Non-pigmented ciliary epithelial cell (primary cell): ENCODE measurements around the gene SLC7A6.

Experiments used
- DNase-seq: peaks from one replicate; pipeline ENCODE4 v3.0.0-alpha.2; 2010; ENCODE audit warnings: low read depth

The SLC7A6 gene

GRCh38 chr16:68264128-68265077 lies at the start of gene SLC7A6:
TSS of gene SLC7A6 (plus strand) at chr16:68264526. CDS start at chr16:68274727, 10,201 bp downstream.
- DNase-seq: peak; percentile 42

GRCh38 chr16:68214726-68215125 lies 49.6 kb upstream of the SLC7A6 start:
- DNase-seq: no peak

DNA sequence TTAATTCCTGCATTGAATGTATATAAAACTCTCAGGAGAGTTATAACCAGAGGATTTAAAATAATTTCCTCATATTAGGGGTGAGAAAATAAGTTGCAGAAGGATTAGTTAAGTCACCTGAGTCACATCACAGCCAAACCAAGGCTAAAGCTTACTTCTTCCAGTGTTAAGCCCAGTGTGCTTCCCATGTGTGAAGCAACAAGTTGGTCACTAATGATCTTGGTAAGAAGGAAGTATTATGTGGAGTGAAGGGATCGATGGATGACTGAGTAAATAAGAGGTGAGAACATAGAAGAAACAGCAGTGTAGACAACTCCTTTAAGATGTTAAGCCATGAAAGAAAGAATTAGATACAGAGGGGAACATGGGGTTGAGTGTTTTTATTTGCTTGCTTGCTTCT lies 49.0 kb upstream of the SLC7A6 start:
- DNase-seq: no peak

DNA sequence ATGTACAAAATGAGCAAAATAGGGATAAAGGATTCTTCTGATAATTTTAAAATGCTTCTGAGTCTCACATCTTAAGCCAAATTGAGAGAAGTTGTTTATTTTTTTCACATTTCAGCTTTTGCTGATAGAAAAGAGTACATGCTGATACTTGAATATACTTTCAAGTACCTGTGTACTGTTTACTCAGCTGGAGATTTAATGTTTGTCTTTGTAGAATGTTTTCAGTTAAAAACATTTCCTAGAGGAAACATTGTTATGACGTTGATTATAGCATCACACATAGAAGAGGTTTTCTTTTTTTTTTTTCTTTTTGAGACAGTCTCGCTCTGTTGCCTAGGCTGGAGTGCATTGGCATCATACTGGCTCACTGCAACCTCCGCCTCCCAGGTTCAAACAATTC lies 48.1 kb upstream of the SLC7A6 start:
- no peak for DNase-seq

GRCh38 chr16:68217506-68217905 lies 46.8 kb upstream of the SLC7A6 start:
- no peak for DNase-seq

- no peak for DNase-seq
Observed at GRCh38 chr16:68219725-68220351, 44.5 kb upstream of the SLC7A6 start.

- no peak for DNase-seq
Observed at GRCh38 chr16:68223072-68223471, 41.3 kb upstream of the SLC7A6 start.

GRCh38 chr16:68226116-68226515 lies 38.2 kb upstream of the SLC7A6 start:
- DNase-seq: no peak

GRCh38 chr16:68227183-68227793 lies 37.0 kb upstream of the SLC7A6 start:
- DNase-seq: no peak

DNA sequence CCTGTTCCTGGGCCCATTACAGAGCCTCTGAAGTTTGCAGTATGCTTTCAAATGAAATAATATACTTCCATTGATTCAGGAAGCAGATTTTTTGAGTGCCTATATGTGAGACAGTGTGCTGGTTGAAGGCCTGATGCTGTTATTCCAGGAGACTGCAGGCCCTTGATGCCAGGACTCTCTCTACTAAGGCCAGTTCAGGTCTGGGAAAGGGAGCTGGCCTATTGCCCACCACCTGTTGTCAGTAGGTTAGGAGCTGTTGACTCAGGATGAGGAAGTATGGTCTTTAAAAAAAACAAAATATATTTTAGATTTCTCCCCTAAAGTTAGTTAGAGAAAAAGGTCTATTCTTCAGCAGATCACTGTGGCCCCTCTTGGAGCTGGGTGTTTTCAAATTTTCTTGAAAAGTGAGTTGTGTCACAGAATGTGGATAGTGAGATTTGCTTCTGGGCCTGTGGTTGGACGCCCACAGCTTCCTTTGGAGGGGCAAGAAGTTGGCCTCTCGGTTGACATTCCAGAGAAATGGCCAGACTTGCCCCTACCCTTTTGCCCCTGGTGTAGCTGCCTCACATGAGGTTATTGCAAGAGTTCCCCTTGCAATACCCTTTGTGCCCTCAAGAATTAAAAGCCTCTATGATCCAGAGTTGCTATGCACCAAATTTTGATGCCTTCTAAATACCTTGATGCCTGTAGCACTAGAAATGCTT lies 36.3 kb upstream of the SLC7A6 start:
- DNase-seq: no peak

GRCh38 chr16:68228652-68229051 lies 35.7 kb upstream of the SLC7A6 start:
- DNase-seq: no peak

GRCh38 chr16:68229431-68230175 lies 34.7 kb upstream of the SLC7A6 start:
- DNase-seq: no peak

- DNase-seq: no peak
Observed at GRCh38 chr16:68230176-68230571, 34.2 kb upstream of the SLC7A6 start.

DNA sequence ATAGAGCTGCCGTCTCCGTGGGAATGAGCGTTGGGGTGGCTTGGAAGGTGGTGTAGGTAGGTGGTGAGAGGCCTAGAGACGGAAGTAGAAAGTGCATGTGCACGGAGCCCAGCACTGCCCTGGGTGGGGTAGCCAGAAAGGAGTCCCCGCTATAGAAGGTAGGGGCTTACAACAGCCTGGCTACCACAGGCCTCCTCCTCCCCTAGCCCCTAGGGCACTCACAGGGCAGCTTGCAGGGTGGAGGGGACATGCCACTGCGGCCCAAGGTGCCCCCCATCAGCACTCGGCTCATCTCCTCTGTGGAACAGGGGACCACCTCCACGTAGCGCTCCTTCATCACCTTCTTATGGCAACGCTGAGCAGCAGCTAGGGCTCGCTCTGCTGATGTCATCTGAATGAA lies 33.4 kb upstream of the SLC7A6 start:
- DNase-seq: no peak

GRCh38 chr16:68231384-68232136 lies 32.8 kb upstream of the SLC7A6 start:
- no peak for DNase-seq

DNA sequence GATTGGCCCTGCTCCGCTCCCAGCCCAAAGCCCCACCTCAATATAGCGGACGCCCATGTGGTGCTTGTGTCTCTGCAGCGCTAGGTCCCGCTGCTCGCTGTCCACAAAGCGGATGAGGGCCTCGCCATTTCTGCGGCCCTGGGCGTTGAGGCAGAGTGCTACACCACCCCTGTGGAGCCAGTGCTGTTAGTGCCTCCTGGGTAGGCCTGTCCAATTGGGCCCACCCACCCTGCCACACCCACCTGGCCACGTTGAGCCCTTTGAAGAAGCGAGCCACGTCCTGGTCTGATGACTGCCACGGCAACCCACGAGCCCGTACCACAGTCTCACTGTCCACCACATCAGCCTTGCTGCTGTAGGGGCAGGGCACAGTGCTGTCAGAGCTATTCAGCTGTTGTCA lies 32.0 kb upstream of the SLC7A6 start:
- no peak for DNase-seq

GRCh38 chr16:68233085-68233834 lies 31.1 kb upstream of the SLC7A6 start:
- no peak for DNase-seq

GRCh38 chr16:68233835-68234187 lies 30.5 kb upstream of the SLC7A6 start:
- no peak for DNase-seq

DNA sequence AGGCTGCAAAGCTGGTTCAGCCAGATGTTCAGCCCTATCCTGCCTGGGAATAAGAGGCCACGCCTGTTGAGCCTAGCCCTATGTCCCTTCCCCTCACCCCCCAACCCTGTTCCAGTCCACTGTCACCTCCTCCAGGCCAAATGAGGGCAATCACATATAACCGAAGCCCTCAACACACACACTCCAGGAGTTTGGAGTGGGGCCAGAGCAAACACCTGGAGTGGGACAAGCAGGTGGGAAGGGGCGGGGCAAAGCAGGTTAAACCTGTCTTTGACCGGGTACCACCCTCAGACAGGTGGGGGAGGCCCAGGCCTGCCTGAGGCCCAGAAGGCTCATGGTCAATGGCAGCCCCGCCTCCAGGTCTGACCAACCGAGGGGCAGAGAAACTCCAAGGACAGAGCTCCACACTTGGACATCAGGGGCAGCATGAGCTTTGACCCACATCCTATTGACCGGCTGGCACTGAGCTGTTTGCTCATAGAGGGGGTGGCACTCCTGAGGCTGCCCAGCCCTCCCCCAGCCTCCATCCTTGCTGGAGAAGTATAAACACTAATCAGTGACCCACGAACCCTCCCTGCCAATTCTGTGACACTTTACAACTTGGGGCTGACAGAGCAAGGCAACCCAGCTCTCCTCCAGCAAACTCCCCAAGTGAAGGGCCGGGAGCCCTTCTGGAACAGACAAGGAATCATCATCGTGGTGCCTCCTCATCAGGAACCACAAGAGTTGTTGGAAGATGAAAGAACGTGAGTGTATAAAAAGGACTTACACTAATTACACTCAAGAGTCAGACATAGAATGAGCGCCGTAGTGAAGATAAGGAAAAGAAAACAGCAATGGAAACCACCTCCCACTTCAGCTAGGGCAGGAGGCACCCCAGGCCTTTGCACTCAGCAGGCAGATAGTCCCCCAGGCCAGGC lies 29.9 kb upstream of the SLC7A6 start:
- DNase-seq: no peak
